HCT116 (cell line): Measurements from ENCODE around the gene WNT2B. TPM values are rescaled to one million over a fixed set of nuclear protein-coding genes. Genes with fewer than 3 reads are reported as not detected.

Experiments
- ATAC-seq: fragments of 200-7000 bp; cut with Tn5 transposase; 2 replicates; pipeline ENCODE4 v1.9.1; 2020; ENCODE audit warnings: mild to moderate bottlenecking, moderate library complexity
- BruUV-seq: library from RNA; stranded (reverse); fragments of 400-500 nt; replicated peaks from 2 replicates; lab custom pipeline; 2021; lab: Mats Ljungman, UMichigan
- CTCF ChIA-PET: fragments of 300-600 bp; sonication (Branson Sonifier 250); formaldehyde crosslinking; loops from one replicate; lab custom pipeline; 2021; ENCODE audit warnings: antibody characterized with exemption; lab: Charles Lee
- POLR2A ChIA-PET: fragments of 300-600, 350-600 bp; sonication (Branson Sonifier 250); formaldehyde crosslinking; loops from one replicate; lab custom pipeline; 2021; ENCODE audit warnings: antibody characterized with exemption; lab: Charles Lee
- RAD21 ChIA-PET, 2 experiments: fragments of 300-600 bp; sonication (Branson Sonifier 250); formaldehyde crosslinking; loops; one replicate each; lab custom pipeline; 2023; ENCODE audit warnings: low total read pairs in 2 of 2; ENCODE audit not compliant: uncharacterized antibody in 2 of 2, unreplicated experiment in 2 of 2, low non-redundant PET in 1 of 2; lab: Charles Lee
- DNase-seq: peaks from one replicate; pipeline ENCODE4 v3.0.0-alpha.2; 2010; ENCODE audit warnings: low read depth, low spot score
- H2AFZ ChIP-seq: fragments of 200-600 bp; shearing (Covaris generic), sonication (generic); 2 replicates; pipeline ENCODE4 v1.6.1; 2017; ENCODE audit warnings: low read depth, mixed run types, mixed read lengths, antibody characterized with exemption, low read length; ENCODE audit not compliant: poor library complexity, severe bottlenecking
- H3K27ac ChIP-seq: 2 replicates; pipeline ENCODE4 v1.5.1; 2012; ENCODE audit warnings: low read depth, low read length
- H3K27me3 ChIP-seq: fragments of 200-600 bp; sonication (generic); 2 replicates; pipeline ENCODE4 v1.6.1; 2016; ENCODE audit warnings: mixed run types, low read length, mixed read lengths; ENCODE audit not compliant: insufficient read depth
- H3K36me3 ChIP-seq, 2 experiments: fragments of 200-500 bp in 1 of 2; fragments of 200-600 bp in 1 of 2; sonication (Bioruptor generic) in 1 of 2; sonication (generic) in 1 of 2; 2 replicates each; pipeline versions ENCODE4 v1.5.1 to v1.6.1; 2014 to 2016; ENCODE audit warnings: low read length in 2 of 2, inconsistent platforms in 1 of 2, mixed read lengths in 1 of 2, mixed run types in 1 of 2; ENCODE audit not compliant: insufficient read depth in 2 of 2, control insufficient read depth in 1 of 2
- H3K4me1 ChIP-seq, 2 experiments: fragments of 200-600 bp in 1 of 2; sonication (generic) in 1 of 2; 2 replicates each; pipeline versions ENCODE4 v1.5.1 to v1.6.1; 2012 to 2017; ENCODE audit warnings: low read length in 2 of 2, inconsistent platforms in 1 of 2, mild to moderate bottlenecking in 1 of 2, mixed read lengths in 1 of 2, mixed run types in 1 of 2, moderate library complexity in 1 of 2; ENCODE audit not compliant: insufficient read depth in 2 of 2, control insufficient read depth in 1 of 2
- H3K4me2 ChIP-seq: fragments of 200-600 bp; sonication (generic); 2 replicates; pipeline ENCODE4 v1.6.1; 2017; ENCODE audit warnings: mixed run types, low read length, mixed read lengths
- H3K4me3 ChIP-seq, 2 experiments: fragments of 200-600 bp in 1 of 2; sonication (generic) in 1 of 2; replicated peaks in 1 of 2; 2 replicates each; pipeline ENCODE4 v1.5.1; 2011 to 2016; ENCODE audit warnings: low read length in 2 of 2, control low read depth in 1 of 2, low read depth in 1 of 2, mild to moderate bottlenecking in 1 of 2, mixed read lengths in 1 of 2, mixed run types in 1 of 2
- H3K79me2 ChIP-seq: fragments of 200-600 bp; sonication (generic); 2 replicates; pipeline ENCODE4 v1.6.1; 2017; ENCODE audit warnings: mild to moderate bottlenecking, mixed run types, low read length, moderate library complexity, mixed read lengths; ENCODE audit not compliant: insufficient read depth
- H3K9ac ChIP-seq: fragments of 200-600 bp; sonication (generic); 2 replicates; pipeline ENCODE4 v1.6.1; 2016; ENCODE audit warnings: low read length, mixed read lengths
- H3K9me2 ChIP-seq: fragments of 200-600 bp; sonication (generic), shearing (Covaris generic); 2 replicates; pipeline ENCODE4 v1.6.1; 2017; ENCODE audit warnings: mixed run types, mild to moderate bottlenecking, moderate library complexity; ENCODE audit not compliant: insufficient read depth
- H3K9me3 ChIP-seq, 2 experiments: fragments of 200-500 bp in 1 of 2; fragments of 200-600 bp in 1 of 2; sonication (Bioruptor generic) in 1 of 2; sonication (generic) in 1 of 2; 2 replicates each; pipeline ENCODE4 v1.6.1; 2014 to 2017; ENCODE audit warnings: low read length in 2 of 2, mixed read lengths in 2 of 2, inconsistent platforms in 1 of 2, low read depth in 1 of 2, mild to moderate bottlenecking in 1 of 2, mixed run types in 1 of 2, moderate library complexity in 1 of 2; ENCODE audit not compliant: control insufficient read depth in 1 of 2, insufficient read depth in 1 of 2
- H4K20me1 ChIP-seq: fragments of 200-600 bp; sonication (generic), shearing (Covaris generic); 2 replicates; pipeline ENCODE4 v1.6.1; 2017; ENCODE audit warnings: mixed run types, mild to moderate bottlenecking, moderate library complexity; ENCODE audit not compliant: insufficient read depth
- CBX3 ChIP-seq: IDR thresholded peaks from 2 replicates; pipeline ENCODE4 v1.6.1; 2012; ENCODE audit warnings: low read depth
- EGR1 ChIP-seq: IDR thresholded peaks from 2 replicates; pipeline ENCODE4 v1.6.1; 2012; ENCODE audit warnings: low read depth
- ELF1 ChIP-seq: IDR thresholded peaks from 2 replicates; pipeline ENCODE4 v1.6.1; 2012; ENCODE audit warnings: low read depth, borderline replicate concordance
- JUND ChIP-seq: IDR thresholded peaks from 2 replicates; pipeline ENCODE4 v1.6.1; 2012
- POLR2A ChIP-seq: IDR thresholded peaks from 2 replicates; pipeline ENCODE4 v1.7.0; 2011; ENCODE audit warnings: borderline replicate concordance; ENCODE audit not compliant: insufficient read depth, insufficient read length; ENCODE audit errors: extremely low read depth
- SRF ChIP-seq: IDR thresholded peaks from 2 replicates; pipeline ENCODE4 v1.6.1; 2012; ENCODE audit warnings: low read depth
- YY1 ChIP-seq: IDR thresholded peaks from 2 replicates; pipeline ENCODE4 v1.6.1; 2011; ENCODE audit warnings: low read length, low read depth, moderate library complexity, mild to moderate bottlenecking; ENCODE audit not compliant: insufficient replicate concordance; ENCODE audit errors: extremely low read depth
- ZFX ChIP-seq: fragments of 450-650 bp; IDR thresholded peaks from 2 replicates; pipeline ENCODE4 v1.6.1; 2017
- ZNF274 ChIP-seq: fragments of 200-500 bp; sonication (Bioruptor generic); IDR thresholded peaks from 2 replicates; pipeline ENCODE4 v1.6.1; 2014; ENCODE audit warnings: mild to moderate bottlenecking, low read depth, low read length, inconsistent platforms
- intact Hi-C: fragments of 100-400 bp; cut with micrococcal nuclease; formaldehyde crosslinking; loops from 2 replicates; pipeline ENCODE4 v1.10.0; 2022
- total RNA-seq: library from RNA; stranded (reverse); gene quantifications from one replicate; pipeline ENCODE4 v1.2.1, GENCODE V29; 2021; ENCODE audit not compliant: unreplicated experiment
- TF ChIP-seq, protein P1 (sequence below): IDR thresholded peaks from 2 replicates; pipeline ENCODE4 v1.6.1; 2012
- TF ChIP-seq, protein P2 (sequence below): IDR thresholded peaks from 2 replicates; pipeline ENCODE4 v1.6.1; 2012; ENCODE audit warnings: low read depth

Gene WNT2B
- total RNA-seq, 1 experiment from 2014 or later = 1.5 TPM

DNA sequence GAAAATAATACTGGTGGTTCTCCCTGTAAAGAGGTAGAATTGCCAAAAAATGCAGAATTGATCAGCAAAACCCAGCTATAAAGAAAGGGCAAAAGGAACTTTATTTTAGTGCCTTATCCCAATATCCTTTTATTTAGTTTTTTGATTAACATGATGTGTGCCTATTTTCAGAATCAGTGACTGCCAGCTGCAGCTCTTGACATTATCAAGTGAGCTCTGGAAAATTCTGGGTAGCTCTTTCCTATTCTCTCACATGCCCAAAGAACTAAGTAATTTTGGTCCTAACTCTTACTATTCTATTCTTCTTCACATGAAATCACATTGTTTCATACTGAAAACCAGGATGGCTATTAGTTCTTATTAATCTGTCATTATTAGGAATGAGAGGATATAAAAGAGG is 22.1 kb downstream of the WNT2B start:
- H3K9me3 ChIP-seq = no peaks in the 10 kb centered on the region
- H3K36me3 ChIP-seq = no peaks in the 10 kb centered on the region
- no peak overlapping the region for H2AFZ ChIP-seq
- TF ChIP-seq CBX3 (no peak), EGR1 (no peak), ZFX (no peak), ZNF274 (no peak), JUND (no peak), SRF (no peak)
- TF ChIP-seq, protein P1, sequence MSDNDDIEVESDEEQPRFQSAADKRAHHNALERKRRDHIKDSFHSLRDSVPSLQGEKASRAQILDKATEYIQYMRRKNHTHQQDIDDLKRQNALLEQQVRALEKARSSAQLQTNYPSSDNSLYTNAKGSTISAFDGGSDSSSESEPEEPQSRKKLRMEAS = no peak
- TF ChIP-seq, all 23 proteins: peak for 0
- BruUV-seq = no TSS peak
- ATAC-seq (no peak), DNase-seq (no peak)
- Histone ChIP-seq H3K27me3 (no peaks in the 10 kb centered on the region), H3K27ac (no peak overlapping the region), H3K4me1 (no peaks in the 10 kb centered on the region), H3K79me2 (no peaks in the 10 kb centered on the region), H3K9ac (no peak overlapping the region), H4K20me1 (no peaks in the 10 kb centered on the region), H3K4me3 (no peak overlapping the region), H3K4me2 (no peak overlapping the region), H3K9me2 (no peaks in the 10 kb centered on the region)
- ChIA-PET POLR2A (interaction anchor here (0.9 kb wide), 1 partner anchor 25 kb away, joined by 3 read pairs; no protein-coding TSS in a partner anchor), CTCF (no interaction called here), RAD21 (no interaction called here)
- intact Hi-C loops = no loop called here

DNA sequence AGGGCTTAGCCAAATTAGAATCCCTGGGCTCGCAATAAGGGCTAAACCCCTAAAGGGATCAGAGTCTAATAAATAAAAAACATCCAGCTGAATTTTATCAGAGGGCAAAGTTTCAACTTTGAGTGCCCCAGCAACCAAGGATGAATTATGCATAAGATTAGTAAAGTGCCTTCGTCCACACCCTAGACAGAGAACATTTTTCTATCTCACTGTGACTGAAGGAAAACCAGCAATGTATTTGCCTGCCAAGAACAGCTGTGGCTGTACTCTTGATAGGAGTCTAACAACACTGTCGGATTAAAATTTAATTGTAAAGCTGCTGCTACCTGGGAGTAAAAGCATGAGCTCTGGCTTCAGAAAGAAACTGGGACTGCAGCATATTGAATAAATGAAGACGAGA is 23.3 kb downstream of the WNT2B start:
- ChIA-PET RAD21 (no interaction called here), POLR2A (interaction anchor here (1.8 kb wide), 1 partner anchor 12 kb away, joined by 6 read pairs; no protein-coding TSS in a partner anchor), CTCF (interaction anchor here (1.1 kb wide), 1 partner anchor 163 kb away, joined by 3 read pairs; no protein-coding TSS in a partner anchor)
- H4K20me1 ChIP-seq = no peaks in the 10 kb centered on the region
- no peak overlapping the region for H2AFZ ChIP-seq
- TF ChIP-seq, protein P2, sequence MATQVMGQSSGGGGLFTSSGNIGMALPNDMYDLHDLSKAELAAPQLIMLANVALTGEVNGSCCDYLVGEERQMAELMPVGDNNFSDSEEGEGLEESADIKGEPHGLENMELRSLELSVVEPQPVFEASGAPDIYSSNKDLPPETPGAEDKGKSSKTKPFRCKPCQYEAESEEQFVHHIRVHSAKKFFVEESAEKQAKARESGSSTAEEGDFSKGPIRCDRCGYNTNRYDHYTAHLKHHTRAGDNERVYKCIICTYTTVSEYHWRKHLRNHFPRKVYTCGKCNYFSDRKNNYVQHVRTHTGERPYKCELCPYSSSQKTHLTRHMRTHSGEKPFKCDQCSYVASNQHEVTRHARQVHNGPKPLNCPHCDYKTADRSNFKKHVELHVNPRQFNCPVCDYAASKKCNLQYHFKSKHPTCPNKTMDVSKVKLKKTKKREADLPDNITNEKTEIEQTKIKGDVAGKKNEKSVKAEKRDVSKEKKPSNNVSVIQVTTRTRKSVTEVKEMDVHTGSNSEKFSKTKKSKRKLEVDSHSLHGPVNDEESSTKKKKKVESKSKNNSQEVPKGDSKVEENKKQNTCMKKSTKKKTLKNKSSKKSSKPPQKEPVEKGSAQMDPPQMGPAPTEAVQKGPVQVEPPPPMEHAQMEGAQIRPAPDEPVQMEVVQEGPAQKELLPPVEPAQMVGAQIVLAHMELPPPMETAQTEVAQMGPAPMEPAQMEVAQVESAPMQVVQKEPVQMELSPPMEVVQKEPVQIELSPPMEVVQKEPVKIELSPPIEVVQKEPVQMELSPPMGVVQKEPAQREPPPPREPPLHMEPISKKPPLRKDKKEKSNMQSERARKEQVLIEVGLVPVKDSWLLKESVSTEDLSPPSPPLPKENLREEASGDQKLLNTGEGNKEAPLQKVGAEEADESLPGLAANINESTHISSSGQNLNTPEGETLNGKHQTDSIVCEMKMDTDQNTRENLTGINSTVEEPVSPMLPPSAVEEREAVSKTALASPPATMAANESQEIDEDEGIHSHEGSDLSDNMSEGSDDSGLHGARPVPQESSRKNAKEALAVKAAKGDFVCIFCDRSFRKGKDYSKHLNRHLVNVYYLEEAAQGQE = no peak
- TF ChIP-seq ELF1 (no peak), YY1 (no peak), POLR2A (no peak), ZFX (no peak)
- H3K36me3 ChIP-seq = no peaks in the 10 kb centered on the region
- ATAC-seq (no peak), DNase-seq (no peak)
- BruUV-seq = no TSS peak
- H3K27ac ChIP-seq = no peak overlapping the region
- intact Hi-C loops = no loop called here
- H3K9me3 ChIP-seq = no peaks in the 10 kb centered on the region
- no peaks in the 10 kb centered on the region for H3K4me1 ChIP-seq
- no peaks in the 10 kb centered on the region for H3K79me2 ChIP-seq
- no peaks in the 10 kb centered on the region for H3K27me3 ChIP-seq
- H3K4me2 ChIP-seq = no peak overlapping the region
- no peak overlapping the region for H3K9ac ChIP-seq
- H3K9me2 ChIP-seq = no peaks in the 10 kb centered on the region
- H3K4me3 ChIP-seq = no peak overlapping the region
